ENCODE data around the gene CBX7. TPM values are rescaled to one million over a fixed set of nuclear protein-coding genes. Genes with fewer than 3 reads are reported as not detected.
"Not testable (repeated sequence)": the region's sequence is repeated elsewhere in the genome, so short reads cannot be mapped to it uniquely, and the experiment has no call there.

Gene CBX7
- total and polyA plus RNA-seq, 2 donors (not counting 1 experiment from before 2014, with no cell fraction given) = 2.8 to 14.7 TPM

DNA sequence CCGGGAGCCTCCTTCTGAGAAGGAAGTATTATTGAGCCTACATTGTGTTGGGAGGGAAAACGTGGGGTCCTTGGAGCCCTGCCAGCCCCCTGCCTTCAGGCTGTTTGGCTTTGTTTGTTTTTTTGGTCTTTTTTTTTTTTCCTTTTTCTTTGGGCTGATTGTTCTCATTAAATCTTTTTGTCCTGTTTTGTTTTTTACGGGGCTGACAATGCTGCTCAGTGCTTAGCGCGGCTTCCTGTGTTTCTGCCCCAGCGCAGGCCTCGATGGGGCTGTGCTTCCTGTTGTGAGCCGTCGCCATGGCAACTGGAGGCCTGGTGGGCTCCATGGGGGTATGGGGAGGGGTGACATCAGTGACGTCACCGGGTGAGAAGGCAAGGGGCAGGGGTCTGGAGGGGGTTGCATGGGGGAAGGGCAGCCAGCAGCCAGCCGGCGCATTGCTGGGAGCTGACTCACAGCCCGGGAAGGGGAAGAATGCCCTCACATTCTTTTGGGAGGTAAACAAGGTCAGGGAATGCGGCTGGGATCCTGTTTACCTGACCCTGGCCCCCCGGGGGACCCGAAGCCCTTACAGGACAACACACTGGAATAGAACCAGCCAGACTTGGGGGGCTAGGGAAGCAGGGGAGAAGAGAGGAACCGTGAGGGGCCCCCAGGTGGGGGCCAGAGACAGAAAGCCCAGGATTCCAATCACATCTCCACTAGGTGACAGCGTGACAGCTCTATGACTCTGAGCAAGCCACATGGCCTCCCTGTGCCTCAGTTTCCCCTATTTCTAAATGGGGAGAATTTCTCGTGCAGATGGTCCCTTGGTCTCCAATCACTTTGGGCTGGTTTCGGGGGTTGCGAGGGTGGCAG, 22.2 kb upstream of the CBX7 start:
- Histone ChIP-seq H3K36me3 (ENCODE audit: control insufficient read depth, insufficient read depth, low read length) (no peaks in the 10 kb centered on the region), H2AFZ (ENCODE audit: low read length) (peak overlapping the region; percentile 21), H3K4me1 (ENCODE audit: control insufficient read depth, extremely low read depth, insufficient read depth, low read length) (peaks cover 39% of the 10 kb centered on the region)

DNA sequence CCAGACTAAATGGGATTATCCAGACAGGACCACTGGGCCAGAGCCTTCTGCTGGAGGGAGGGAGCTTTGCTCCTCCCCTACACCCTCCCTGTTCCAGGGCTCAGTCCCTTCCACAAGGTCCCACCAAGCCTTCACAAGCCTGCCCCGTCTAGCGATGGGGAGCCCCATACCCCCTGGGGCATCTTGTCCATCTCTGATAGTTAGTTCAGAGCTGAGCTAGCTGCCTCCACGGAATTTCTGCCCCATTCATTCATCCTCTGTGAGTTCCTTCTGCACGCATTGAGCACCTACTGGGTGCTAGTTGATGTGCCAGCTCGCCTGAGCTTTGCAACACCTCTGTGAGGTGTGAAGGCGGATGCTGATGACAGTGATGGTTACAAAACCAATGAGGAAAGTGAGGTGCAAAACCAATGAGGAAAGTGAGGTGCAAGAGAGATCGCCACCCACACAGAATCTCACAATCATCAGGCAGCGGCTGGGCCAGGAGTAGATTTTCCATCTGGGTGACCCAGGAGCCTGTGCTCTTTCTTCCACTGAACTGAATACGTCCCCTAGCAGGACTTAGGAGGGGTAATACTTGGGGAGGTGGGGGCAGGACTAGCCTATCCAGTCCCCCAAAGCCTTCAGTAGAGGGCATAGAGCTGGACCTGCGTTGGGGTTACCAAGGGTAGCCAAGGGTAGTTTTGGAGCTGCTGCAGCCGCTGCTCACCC, 21.5 kb upstream of the CBX7 start:
- H3K4me2 ChIP-seq (ENCODE audit: extremely low read depth, insufficient read depth, low read length) = peak overlapping the region; percentile 18
- peak overlapping the region; percentile 89 for H3K27ac ChIP-seq (ENCODE audit: insufficient read depth, low read length)
- H2AFZ ChIP-seq (ENCODE audit: low read length) = peak overlapping the region; percentile 21
- peaks cover 38% of the 10 kb centered on the region for H3K4me1 ChIP-seq (ENCODE audit: control insufficient read depth, extremely low read depth, insufficient read depth, low read length)
- no peaks in the 10 kb centered on the region for H3K36me3 ChIP-seq (ENCODE audit: control insufficient read depth, insufficient read depth, low read length)
- no peak overlapping the region for H3K4me3 ChIP-seq (replicated peaks in 1 of 4; ENCODE audit: control extremely low read depth in 1 of 4, insufficient read depth in 1 of 4, low read depth in 3 of 4, low read length in 4 of 4)
- H3K79me2 ChIP-seq (ENCODE audit: control insufficient read depth, insufficient read depth, low read length) = no peaks in the 10 kb centered on the region
- H3K9ac ChIP-seq (ENCODE audit: insufficient read depth, low read length) = peak overlapping the region; percentile 58
- no peaks in the 10 kb centered on the region for H3K9me3 ChIP-seq (ENCODE audit: control insufficient read depth, insufficient read depth, low read depth, low read length)
- no peaks in the 10 kb centered on the region for H3K27me3 ChIP-seq (ENCODE audit: control insufficient read depth, insufficient read depth, low read length)
- DNase-seq (ENCODE audit: low read depth in 2 of 2) = no peak
- H4K20me1 ChIP-seq (ENCODE audit: control insufficient read depth, extremely low read depth, insufficient read depth, low read length) = no peaks in the 10 kb centered on the region
- TF ChIP-seq, protein P1, sequence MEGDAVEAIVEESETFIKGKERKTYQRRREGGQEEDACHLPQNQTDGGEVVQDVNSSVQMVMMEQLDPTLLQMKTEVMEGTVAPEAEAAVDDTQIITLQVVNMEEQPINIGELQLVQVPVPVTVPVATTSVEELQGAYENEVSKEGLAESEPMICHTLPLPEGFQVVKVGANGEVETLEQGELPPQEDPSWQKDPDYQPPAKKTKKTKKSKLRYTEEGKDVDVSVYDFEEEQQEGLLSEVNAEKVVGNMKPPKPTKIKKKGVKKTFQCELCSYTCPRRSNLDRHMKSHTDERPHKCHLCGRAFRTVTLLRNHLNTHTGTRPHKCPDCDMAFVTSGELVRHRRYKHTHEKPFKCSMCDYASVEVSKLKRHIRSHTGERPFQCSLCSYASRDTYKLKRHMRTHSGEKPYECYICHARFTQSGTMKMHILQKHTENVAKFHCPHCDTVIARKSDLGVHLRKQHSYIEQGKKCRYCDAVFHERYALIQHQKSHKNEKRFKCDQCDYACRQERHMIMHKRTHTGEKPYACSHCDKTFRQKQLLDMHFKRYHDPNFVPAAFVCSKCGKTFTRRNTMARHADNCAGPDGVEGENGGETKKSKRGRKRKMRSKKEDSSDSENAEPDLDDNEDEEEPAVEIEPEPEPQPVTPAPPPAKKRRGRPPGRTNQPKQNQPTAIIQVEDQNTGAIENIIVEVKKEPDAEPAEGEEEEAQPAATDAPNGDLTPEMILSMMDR (conservative IDR thresholded peaks at IDR 0.05 in 1 of 2, IDR thresholded peaks at IDR 0.05 in 1 of 2; ENCODE audit: low read depth in 1 of 2, low read length in 2 of 2) = no peak
- no peak for TF ChIP-seq EZH2 (IDR thresholded peaks at IDR 0.05; ENCODE audit: low read length, missing control alignments)

More for the DNA sequence above, 22.2 kb upstream of the CBX7 start:
- peak; percentile 83 to 87 for DNase-seq (ENCODE audit: low read depth in 2 of 2)
- no peaks in the 10 kb centered on the region for H3K27me3 ChIP-seq (ENCODE audit: control insufficient read depth, insufficient read depth, low read length)
- no peaks in the 10 kb centered on the region for H4K20me1 ChIP-seq (ENCODE audit: control insufficient read depth, extremely low read depth, insufficient read depth, low read length)
- H3K79me2 ChIP-seq (ENCODE audit: control insufficient read depth, insufficient read depth, low read length) = no peaks in the 10 kb centered on the region
- H3K27ac ChIP-seq (ENCODE audit: insufficient read depth, low read length) = peak overlapping the region; percentile 89
- no peaks in the 10 kb centered on the region for H3K9me3 ChIP-seq (ENCODE audit: control insufficient read depth, insufficient read depth, low read depth, low read length)
- no peak for TF ChIP-seq EZH2 (IDR thresholded peaks at IDR 0.05; ENCODE audit: low read length, missing control alignments)
- TF ChIP-seq, protein P1 (conservative IDR thresholded peaks at IDR 0.05 in 1 of 2, IDR thresholded peaks at IDR 0.05 in 1 of 2; ENCODE audit: low read depth in 1 of 2, low read length in 2 of 2) = no peak
- no peak overlapping the region for H3K4me3 ChIP-seq (replicated peaks in 1 of 4; ENCODE audit: control extremely low read depth in 1 of 4, insufficient read depth in 1 of 4, low read depth in 3 of 4, low read length in 4 of 4)
- H3K9ac ChIP-seq (ENCODE audit: insufficient read depth, low read length) = peak overlapping the region; percentile 58
- peak overlapping the region; percentile 18 for H3K4me2 ChIP-seq (ENCODE audit: extremely low read depth, insufficient read depth, low read length)

DNA sequence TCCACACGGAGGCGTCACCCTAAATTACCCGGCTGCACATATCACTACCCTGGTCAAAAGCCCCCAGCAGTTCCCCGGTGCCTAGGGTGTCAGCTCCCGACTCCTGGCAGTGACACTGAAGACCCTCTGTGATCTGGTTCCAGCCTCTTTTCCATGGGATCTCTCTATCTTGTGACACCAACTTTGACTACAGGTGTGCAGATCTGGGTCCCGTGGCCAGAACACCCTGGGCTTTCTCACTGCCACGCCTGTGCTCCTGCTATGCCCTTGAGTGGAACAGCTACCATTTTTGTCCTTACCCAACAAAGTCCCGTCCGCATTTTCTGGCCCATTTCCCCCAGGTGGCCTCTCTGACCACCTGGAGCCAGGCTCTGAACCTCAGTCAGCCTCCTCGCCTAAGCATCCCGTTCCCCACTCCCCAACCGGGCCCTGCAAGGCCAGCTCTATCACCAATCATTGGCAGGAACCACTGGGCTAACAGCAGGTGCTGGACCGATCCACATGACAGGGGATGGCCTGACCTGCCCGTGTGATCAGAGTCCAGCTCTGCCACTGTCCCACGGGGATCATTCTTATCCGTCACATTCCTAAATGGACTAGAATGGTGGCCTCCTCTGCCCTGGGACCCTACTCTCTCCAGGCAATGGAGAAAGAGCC, 20.7 kb upstream of the CBX7 start:
- Histone ChIP-seq H3K4me3 (replicated peaks in 1 of 4; ENCODE audit: control extremely low read depth in 1 of 4, insufficient read depth in 1 of 4, low read depth in 3 of 4, low read length in 4 of 4) (no peak overlapping the region), H3K9ac (ENCODE audit: insufficient read depth, low read length) (no peak overlapping the region), H3K27me3 (ENCODE audit: control insufficient read depth, insufficient read depth, low read length) (no peaks in the 10 kb centered on the region), H4K20me1 (ENCODE audit: control insufficient read depth, extremely low read depth, insufficient read depth, low read length) (no peaks in the 10 kb centered on the region), H3K9me3 (ENCODE audit: control insufficient read depth, insufficient read depth, low read depth, low read length) (no peaks in the 10 kb centered on the region), H3K36me3 (ENCODE audit: control insufficient read depth, insufficient read depth, low read length) (no peaks in the 10 kb centered on the region), H3K4me2 (ENCODE audit: extremely low read depth, insufficient read depth, low read length) (no peak overlapping the region), H3K27ac (ENCODE audit: insufficient read depth, low read length) (peak overlapping the region; percentile 89), H3K4me1 (ENCODE audit: control insufficient read depth, extremely low read depth, insufficient read depth, low read length) (peaks cover 38% of the 10 kb centered on the region), H3K79me2 (ENCODE audit: control insufficient read depth, insufficient read depth, low read length) (no peaks in the 10 kb centered on the region), H2AFZ (ENCODE audit: low read length) (no peak overlapping the region)
- no peak for DNase-seq (ENCODE audit: low read depth in 2 of 2)
- TF ChIP-seq, protein P1 (conservative IDR thresholded peaks at IDR 0.05 in 1 of 2, IDR thresholded peaks at IDR 0.05 in 1 of 2; ENCODE audit: low read depth in 1 of 2, low read length in 2 of 2) = no peak
- TF ChIP-seq EZH2 (IDR thresholded peaks at IDR 0.05; ENCODE audit: low read length, missing control alignments) = no peak

DNA sequence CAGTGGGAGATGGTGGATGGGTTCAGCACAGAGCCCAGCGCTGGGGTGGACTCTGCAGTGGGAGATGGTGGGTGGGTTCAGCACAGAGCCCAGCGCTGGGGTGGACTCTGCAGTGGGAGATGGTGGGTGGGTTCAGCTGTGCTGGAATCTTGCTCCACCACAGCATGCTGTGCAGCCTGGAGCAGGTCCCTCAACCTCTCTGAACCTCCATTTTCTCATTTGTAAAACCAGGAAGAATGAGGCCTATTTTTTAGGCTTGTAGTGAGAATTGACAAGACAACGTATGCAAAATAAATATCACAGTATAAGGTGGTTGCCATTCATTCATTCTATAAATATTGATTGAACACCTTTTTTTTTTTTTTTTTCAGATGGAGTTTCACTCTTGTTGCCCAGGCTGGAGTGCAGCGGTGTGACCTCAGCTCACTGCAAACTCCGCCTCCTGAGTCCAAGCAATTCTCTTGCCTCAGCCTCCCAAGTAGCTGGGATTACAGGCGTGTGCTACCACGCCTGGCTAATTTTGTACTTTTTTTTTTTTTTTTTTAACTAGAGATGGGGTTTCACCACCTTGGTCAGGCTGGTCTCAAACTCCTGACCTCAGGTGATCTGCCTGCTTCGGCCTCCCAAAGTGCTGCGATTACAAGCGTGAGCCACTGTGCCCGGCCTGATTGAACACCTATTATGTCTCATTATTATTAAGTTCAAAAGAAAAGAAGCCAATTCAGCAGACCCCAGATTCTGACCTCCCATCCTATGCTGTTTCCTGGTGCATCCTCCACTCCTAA, 20.0 kb upstream of the CBX7 start:
- not testable (repeated sequence) for H3K36me3 ChIP-seq (ENCODE audit: control insufficient read depth, insufficient read depth, low read length); H2AFZ ChIP-seq (ENCODE audit: low read length); H3K4me3 ChIP-seq (replicated peaks in 1 of 4; ENCODE audit: control extremely low read depth in 1 of 4, insufficient read depth in 1 of 4, low read depth in 3 of 4, low read length in 4 of 4); H3K27me3 ChIP-seq (ENCODE audit: control insufficient read depth, insufficient read depth, low read length); H3K79me2 ChIP-seq (ENCODE audit: control insufficient read depth, insufficient read depth, low read length); H3K9me3 ChIP-seq (ENCODE audit: control insufficient read depth, insufficient read depth, low read depth, low read length); H3K4me2 ChIP-seq (ENCODE audit: extremely low read depth, insufficient read depth, low read length); H4K20me1 ChIP-seq (ENCODE audit: control insufficient read depth, extremely low read depth, insufficient read depth, low read length); H3K9ac ChIP-seq (ENCODE audit: insufficient read depth, low read length); DNase-seq (ENCODE audit: low read depth in 2 of 2); H3K27ac ChIP-seq (ENCODE audit: insufficient read depth, low read length)
- H3K4me1 ChIP-seq (ENCODE audit: control insufficient read depth, extremely low read depth, insufficient read depth, low read length) = peaks cover 38% of the 10 kb centered on the region
